ENCODE data around the gene NFIX.
A peak's percentile ranks its signal among the peaks of the same experiment; 100 is the strongest.

DNA sequence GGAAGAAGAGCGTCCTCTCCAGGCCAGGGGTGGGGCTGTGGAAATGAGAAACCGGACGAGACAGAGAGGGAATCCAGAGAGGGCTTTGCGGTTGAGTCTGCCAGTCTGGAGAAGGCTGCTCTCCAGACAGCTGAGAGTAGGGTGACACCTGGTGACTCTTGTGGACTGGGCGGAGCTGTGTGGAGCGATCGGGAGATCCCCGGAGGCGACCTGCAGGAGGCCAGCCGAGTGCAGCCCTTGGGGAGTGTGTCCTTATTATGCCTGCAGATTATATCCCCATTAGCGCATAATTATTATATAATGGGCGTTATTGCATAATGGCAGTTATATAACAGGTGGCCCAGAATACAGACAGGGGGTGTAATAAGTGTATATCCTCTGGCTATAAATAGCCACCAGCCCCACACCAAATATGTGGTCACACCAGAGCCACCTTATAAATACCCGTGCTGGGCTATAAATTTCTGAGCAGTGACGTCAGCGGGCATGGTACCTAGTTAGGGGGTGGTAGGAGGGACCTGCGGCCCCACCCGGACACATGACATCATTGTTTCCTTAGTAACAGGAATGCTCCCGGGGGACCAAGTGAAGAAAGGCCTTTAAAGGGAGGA lies 41.2 kb downstream of the NFIX start:
- TF ChIP-seq, protein P1, sequence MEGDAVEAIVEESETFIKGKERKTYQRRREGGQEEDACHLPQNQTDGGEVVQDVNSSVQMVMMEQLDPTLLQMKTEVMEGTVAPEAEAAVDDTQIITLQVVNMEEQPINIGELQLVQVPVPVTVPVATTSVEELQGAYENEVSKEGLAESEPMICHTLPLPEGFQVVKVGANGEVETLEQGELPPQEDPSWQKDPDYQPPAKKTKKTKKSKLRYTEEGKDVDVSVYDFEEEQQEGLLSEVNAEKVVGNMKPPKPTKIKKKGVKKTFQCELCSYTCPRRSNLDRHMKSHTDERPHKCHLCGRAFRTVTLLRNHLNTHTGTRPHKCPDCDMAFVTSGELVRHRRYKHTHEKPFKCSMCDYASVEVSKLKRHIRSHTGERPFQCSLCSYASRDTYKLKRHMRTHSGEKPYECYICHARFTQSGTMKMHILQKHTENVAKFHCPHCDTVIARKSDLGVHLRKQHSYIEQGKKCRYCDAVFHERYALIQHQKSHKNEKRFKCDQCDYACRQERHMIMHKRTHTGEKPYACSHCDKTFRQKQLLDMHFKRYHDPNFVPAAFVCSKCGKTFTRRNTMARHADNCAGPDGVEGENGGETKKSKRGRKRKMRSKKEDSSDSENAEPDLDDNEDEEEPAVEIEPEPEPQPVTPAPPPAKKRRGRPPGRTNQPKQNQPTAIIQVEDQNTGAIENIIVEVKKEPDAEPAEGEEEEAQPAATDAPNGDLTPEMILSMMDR (conservative IDR thresholded peaks at IDR 0.05; ENCODE audit: low read depth, low read length), result 0 out of 2 replicates have a peak, but pooled peaks have one; percentile 15
- no peak for TF ChIP-seq EZH2 (IDR thresholded peaks at IDR 0.05; ENCODE audit: borderline replicate concordance, low read depth, low read length, poor library complexity, severe bottlenecking)

Data from A673 (cell line).